NCI-H1694 (cell line): ENCODE data around the gene MBNL1.
A peak's percentile ranks its signal among the peaks of the same experiment; 100 is the strongest.
"Not testable (repeated sequence)": the region's sequence is repeated elsewhere in the genome, so short reads cannot be mapped to it uniquely, and the experiment has no call there.

Experiments
- DNase-seq: peaks from one replicate; lab custom pipeline; 2025; lab: John Stamatoyannopoulos, UW

Gene MBNL1

DNA sequence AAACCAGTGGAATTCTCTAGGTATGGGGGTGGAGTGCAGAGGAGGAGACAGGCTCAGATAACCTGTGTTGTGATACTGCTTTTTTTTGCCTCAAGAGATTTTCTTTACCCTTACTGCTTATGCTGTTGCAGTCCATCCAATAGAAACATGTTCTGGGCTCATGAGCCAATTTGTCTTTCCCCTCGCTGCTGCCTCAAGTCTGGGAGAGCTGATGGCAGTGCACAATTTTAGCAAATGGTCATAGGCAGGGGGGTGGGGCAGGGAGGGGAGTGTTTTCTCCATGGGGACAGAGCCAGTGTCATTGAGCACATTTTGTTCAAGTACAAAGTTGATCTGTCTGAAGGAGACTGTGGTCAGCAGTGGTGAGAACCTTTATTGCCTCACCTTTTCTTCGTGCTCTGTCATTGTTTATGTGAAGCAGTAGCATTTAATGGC lies 134.9 kb downstream of the MBNL1 start:
- no peak for DNase-seq

- DNase-seq: no peak
Measured at GRCh38 chr3:152404976-152405375, 136.2 kb downstream of the MBNL1 start.

DNA sequence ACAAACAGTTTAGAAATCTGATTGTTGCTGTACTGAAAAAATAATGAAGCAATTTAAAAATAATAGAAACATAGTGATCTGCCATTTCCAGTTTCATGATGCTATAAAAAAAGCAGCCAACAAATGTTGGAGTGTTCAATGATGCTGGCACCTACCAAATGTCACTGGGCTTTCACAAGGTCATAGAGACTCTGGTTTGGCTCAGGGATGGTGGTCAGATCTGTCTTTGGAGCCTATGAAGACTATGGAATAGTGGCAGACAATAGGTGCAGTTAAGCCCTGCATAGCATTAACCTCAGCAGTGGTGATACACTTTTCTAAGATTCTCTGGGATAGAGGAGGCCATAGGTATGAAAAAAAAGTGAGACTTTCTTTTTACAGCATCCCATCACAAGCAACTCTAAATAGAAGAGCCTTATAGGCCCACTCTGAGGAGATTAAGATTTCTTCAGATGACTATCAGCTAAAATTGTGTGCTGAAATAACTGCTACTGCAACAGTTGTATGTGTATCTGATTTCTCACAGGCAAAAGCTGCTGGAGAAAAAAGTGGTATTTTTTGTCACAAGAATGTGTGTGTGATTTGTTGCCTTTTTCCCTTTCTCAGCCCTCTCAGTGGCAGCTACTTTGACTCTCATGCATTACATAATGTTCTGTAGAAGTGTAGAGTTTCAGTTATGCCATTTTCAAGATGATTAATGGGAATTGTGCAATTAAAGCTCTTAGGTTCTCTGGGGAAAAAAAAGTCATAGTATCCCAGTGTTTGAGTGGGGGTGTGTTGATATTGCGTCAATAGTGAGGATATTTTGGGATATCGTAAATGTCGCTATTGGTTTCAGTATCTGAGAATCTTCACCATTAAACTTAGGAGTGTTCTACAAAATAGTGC lies 137.4 kb downstream of the MBNL1 start:
- DNase-seq: no peak

- DNase-seq: no peak
Measured at GRCh38 chr3:152413240-152413639, 144.5 kb downstream of the MBNL1 start.

- DNase-seq: no peak
Measured at GRCh38 chr3:152416808-152417580, 148.3 kb downstream of the MBNL1 start.

DNA sequence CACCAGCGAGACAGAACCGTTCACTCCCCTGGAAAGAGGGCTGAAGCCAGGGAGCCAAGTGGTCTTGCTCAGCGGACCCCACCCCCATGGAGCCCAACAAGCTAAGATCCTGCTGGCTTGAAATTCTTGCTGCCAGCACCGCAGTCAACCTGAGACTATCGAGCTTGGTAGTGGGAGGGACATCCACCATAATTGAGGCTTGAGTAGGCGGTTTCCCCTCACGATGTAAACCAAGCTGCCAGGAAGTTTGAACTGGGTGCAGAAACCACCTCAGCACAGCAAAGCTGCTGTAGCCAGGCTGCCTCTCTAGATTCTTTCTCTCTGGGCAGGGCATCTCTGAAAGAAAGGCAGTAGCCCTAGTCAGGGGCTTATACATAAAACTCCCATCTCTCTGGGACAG lies 151.0 kb downstream of the MBNL1 start:
- DNase-seq: no peak

DNA sequence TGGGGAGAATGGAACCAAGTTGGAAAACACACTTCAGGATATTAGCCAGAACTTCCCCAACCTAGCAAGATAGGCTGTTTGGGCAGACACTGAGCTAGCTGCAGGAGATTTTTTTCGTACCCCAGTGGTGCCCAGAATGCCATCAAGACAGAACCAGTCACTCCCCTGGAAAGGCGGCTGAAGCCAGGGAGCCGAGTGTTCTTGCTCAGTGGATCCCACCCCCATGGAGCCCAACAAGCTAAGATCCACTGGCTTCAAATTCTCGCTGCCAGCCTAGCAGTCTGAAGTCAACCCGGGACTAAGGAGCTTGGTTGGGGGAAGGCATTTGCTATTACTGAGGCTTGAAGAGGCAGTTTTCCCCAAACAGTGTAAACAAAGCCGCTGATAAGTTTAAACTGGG lies 152.4 kb downstream of the MBNL1 start:
- DNase-seq: no peak

DNA sequence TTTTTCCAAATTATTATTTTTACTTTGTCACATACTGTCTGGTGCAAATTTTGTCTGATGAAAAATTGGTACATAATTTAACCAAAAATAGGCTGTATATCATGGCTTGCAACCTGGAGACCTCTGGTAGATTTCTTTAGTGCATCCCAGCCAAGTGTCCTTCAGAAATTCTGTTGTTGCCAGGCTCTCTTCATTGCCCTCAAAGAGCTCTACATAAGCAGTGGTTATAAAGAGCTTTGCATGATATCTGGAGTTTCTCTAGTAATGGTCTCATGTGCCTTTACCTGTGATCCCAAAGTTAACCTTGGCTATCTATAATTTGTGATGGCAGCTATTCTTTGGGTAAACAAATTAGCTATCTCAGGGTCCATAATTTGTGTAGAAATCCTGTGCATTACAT lies 157.7 kb downstream of the MBNL1 start:
- DNase-seq: no peak

GRCh38 chr3:152428577-152428976 lies 159.8 kb downstream of the MBNL1 start:
- no peak for DNase-seq

GRCh38 chr3:152430223-152431002 lies 161.7 kb downstream of the MBNL1 start:
- no peak for DNase-seq

GRCh38 chr3:152434142-152434541 lies 165.4 kb downstream of the MBNL1 start:
- no peak for DNase-seq

- DNase-seq: not testable (repeated sequence)
Measured at GRCh38 chr3:152435210-152435609, 166.5 kb downstream of the MBNL1 start.

- DNase-seq: no peak
Measured at GRCh38 chr3:152436707-152437590, 168.2 kb downstream of the MBNL1 start.

DNA sequence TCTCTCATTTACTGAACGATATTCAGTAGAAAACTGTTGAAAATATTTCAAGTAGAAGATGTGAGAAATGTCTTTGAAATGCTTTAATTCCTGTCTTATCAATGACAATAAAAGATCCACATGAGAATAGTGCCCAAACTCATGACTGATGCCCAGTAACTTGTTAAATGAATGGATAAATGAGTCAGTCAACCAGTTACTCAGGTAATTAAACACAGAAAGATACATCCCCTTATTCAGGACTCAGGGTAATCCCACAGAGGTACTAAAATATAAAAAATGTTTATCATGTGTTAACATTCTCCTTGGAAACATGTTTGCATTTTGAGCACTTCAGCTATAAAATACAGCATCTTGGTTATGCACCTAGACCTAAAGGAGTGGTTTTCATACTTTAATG lies 169.5 kb downstream of the MBNL1 start:
- no peak for DNase-seq

DNA sequence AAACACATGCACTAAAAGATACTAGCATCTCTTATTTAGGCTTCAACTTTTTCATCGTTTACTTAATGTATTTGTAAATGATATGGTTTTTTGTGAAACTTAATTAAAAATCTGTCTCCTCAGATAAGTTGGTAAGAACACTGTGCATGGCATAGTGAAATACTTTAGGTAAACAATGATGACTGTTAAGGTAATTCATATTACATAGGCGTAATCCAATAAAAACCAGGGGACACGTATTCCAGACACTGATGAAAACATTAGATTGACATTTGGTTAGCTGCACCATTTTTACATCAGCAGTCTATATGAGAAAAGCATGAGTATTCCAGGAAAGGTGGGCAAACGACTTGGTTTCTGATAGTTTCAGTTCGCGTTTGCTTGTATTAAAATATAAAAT lies 170.0 kb downstream of the MBNL1 start:
- DNase-seq: no peak

GRCh38 chr3:152440243-152440642 lies 171.5 kb downstream of the MBNL1 start:
- not testable (repeated sequence) for DNase-seq

DNA sequence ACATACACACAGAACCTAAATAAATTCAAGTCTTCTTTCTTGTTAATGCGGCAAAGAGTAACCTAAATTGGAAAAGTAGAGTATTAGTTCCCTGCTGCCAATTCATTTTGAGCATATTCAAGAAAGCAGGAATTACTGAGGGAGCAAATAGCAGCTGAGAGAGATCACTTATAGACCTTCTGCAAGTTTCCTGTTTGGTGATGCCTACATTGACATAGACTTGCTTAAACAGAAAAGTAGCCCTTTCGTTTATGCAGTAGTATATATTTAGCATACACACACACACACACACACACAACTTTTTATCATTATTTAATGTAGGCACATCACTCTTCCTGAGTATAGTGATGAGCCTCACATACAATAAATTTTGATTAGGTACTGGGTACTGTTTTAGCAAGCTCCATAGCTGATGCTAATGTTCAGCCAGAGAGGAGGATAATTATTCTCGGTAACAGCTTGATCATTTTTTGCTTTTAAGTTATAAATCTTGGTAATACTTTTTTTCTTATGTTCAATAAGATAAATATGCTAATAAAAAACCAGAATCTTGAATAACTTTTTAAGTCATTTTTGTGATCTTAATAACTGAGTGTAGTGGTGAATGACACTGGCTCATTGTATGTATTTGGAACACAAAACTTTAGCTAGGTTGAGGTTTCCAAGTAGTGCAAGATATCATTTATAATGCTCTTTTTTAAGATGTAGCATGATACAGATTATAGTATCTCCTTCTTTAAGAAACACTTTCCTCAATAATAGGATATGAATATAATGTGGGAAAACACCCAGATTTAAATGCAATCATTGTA lies 174.7 kb downstream of the MBNL1 start:
- DNase-seq: no peak

GRCh38 chr3:152444029-152444641 lies 175.4 kb downstream of the MBNL1 start:
- DNase-seq: peak; percentile 49

GRCh38 chr3:152445212-152445611 lies 176.5 kb downstream of the MBNL1 start:
- DNase-seq: no peak

GRCh38 chr3:152446495-152446894 lies 177.8 kb downstream of the MBNL1 start:
- no peak for DNase-seq
